ENCODE measurements around the gene RALGAPB. TPM values are rescaled to one million over a fixed set of nuclear protein-coding genes. Genes with fewer than 3 reads are reported as not detected.
A peak's percentile ranks its signal among the peaks of the same experiment; 100 is the strongest.

Gene RALGAPB
- total and polyA plus RNA-seq, 2 of the 13 experiments (the other 11 are each of a cell fraction or from before 2014, with no cell fraction given) = 17.6 to 30.6 TPM

- TF ChIP-seq, protein P1, sequence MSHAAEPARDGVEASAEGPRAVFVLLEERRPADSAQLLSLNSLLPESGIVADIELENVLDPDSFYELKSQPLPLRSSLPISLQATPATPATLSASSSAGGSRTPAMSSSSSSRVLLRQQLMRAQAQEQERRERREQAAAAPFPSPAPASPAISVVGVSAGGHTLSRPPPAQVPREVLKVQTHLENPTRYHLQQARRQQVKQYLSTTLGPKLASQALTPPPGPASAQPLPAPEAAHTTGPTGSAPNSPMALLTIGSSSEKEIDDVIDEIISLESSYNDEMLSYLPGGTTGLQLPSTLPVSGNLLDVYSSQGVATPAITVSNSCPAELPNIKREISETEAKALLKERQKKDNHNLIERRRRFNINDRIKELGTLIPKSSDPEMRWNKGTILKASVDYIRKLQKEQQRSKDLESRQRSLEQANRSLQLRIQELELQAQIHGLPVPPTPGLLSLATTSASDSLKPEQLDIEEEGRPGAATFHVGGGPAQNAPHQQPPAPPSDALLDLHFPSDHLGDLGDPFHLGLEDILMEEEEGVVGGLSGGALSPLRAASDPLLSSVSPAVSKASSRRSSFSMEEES (CRISPR knock-in tag; IDR thresholded peaks at IDR 0.05) = peak; percentile 91
- TF ChIP-seq RFX5 (IDR thresholded peaks at IDR 0.05; ENCODE audit: low read depth, low read length) = peak; percentile 32; the same call in 1 of the 2 replicates
- TF ChIP-seq BCL6 (CRISPR knock-in tag; IDR thresholded peaks at IDR 0.05) = peak; percentile 87
- peak; percentile 75 for TF ChIP-seq CEBPG (CRISPR knock-in tag; IDR thresholded peaks at IDR 0.05)
- TF ChIP-seq, protein P2, sequence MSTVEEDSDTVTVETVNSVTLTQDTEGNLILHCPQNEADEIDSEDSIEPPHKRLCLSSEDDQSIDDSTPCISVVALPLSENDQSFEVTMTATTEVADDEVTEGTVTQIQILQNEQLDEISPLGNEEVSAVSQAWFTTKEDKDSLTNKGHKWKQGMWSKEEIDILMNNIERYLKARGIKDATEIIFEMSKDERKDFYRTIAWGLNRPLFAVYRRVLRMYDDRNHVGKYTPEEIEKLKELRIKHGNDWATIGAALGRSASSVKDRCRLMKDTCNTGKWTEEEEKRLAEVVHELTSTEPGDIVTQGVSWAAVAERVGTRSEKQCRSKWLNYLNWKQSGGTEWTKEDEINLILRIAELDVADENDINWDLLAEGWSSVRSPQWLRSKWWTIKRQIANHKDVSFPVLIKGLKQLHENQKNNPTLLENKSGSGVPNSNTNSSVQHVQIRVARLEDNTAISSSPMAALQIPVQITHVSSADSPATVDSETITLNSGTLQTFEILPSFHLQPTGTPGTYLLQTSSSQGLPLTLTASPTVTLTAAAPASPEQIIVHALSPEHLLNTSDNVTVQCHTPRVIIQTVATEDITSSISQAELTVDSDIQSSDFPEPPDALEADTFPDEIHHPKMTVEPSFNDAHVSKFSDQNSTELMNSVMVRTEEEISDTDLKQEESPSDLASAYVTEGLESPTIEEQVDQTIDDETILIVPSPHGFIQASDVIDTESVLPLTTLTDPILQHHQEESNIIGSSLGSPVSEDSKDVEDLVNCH (CRISPR knock-in tag; IDR thresholded peaks at IDR 0.05) = 0 out of 2 replicates have a peak, but pooled peaks have one; percentile 88
- peak; percentile 74 for TF ChIP-seq ZBTB21 (CRISPR knock-in tag; IDR thresholded peaks at IDR 0.05)
- peak; percentile 86 for TF ChIP-seq TEF (CRISPR knock-in tag; IDR thresholded peaks at IDR 0.05)
- peak; percentile 98 for TF ChIP-seq SIN3A (IDR thresholded peaks at IDR 0.05; ENCODE audit: borderline replicate concordance, low read depth, low read length)
- peak; percentile 97 for TF ChIP-seq ARNT2 (CRISPR knock-in tag; IDR thresholded peaks at IDR 0.05; ENCODE audit: low read depth)
- peak; percentile 76; the same call in 1 of the 2 replicates for TF ChIP-seq ZNF652 (CRISPR knock-in tag; IDR thresholded peaks at IDR 0.05; ENCODE audit: borderline replicate concordance, low read depth)
- TF ChIP-seq SIX4 (CRISPR knock-in tag; IDR thresholded peaks at IDR 0.05) = peak; percentile 82
- peak; percentile 87; the same call in 1 of the 2 replicates for TF ChIP-seq ZFP90 (CRISPR knock-in tag; IDR thresholded peaks at IDR 0.05; ENCODE audit: borderline replicate concordance)
- TF ChIP-seq FOXM1 (CRISPR knock-in tag; IDR thresholded peaks at IDR 0.05) = 0 out of 2 replicates have a peak, but pooled peaks have one; percentile 30
- no peak for TF ChIP-seq ZNF20 (CRISPR knock-in tag; IDR thresholded peaks at IDR 0.05)
- peak; percentile 96; the same call in 1 of the 2 replicates for TF ChIP-seq ZNF598 (CRISPR knock-in tag; IDR thresholded peaks at IDR 0.05; ENCODE audit: borderline replicate concordance)
- TF ChIP-seq ZKSCAN8 (CRISPR knock-in tag; IDR thresholded peaks at IDR 0.05; ENCODE audit: borderline replicate concordance) = peak; percentile 98
- peak; percentile 80 for TF ChIP-seq ZSCAN20 (CRISPR knock-in tag; IDR thresholded peaks at IDR 0.05; ENCODE audit: borderline replicate concordance)
- peak; percentile 91 for TF ChIP-seq MTERF4 (CRISPR knock-in tag; IDR thresholded peaks at IDR 0.05)
- TF ChIP-seq XRCC5 (optimal IDR thresholded peaks at IDR 0.05; ENCODE audit: low read length) = peak; percentile 100
- TF ChIP-seq FOXJ3 (CRISPR knock-in tag; IDR thresholded peaks at IDR 0.05; ENCODE audit: borderline replicate concordance) = peak; percentile 65; the same call in 1 of the 2 replicates
- TF ChIP-seq NR2F1 (CRISPR knock-in tag; IDR thresholded peaks at IDR 0.05) = peak; percentile 8 to 45; a peak in 2 of 4 replicates
- TF ChIP-seq MIER2 (CRISPR knock-in tag; IDR thresholded peaks at IDR 0.05) = peak; percentile 88
- TF ChIP-seq CCDC6 (CRISPR knock-in tag; IDR thresholded peaks at IDR 0.05) = peak; percentile 98
- peak; percentile 94; the same call in 1 of the 2 replicates for TF ChIP-seq SNAPC2 (CRISPR knock-in tag; IDR thresholded peaks at IDR 0.05)
Observed at GRCh38 chr20:38446441-38447209, 26.0 kb upstream of the RALGAPB start (continued).
